Lower leg skin (tissue), 4 donors: ENCODE measurements around the gene ZNF26. TPM values are rescaled to one million over a fixed set of nuclear protein-coding genes. Genes with fewer than 3 reads are reported as not detected.

ENCODE experiments used
- DNase-seq, 2 donors: peaks; one replicate each; pipeline ENCODE4 v3.0.0-alpha.2; 2019; ENCODE audit warnings: low spot score in 2 of 2
- H3K4me3 ChIP-seq: fragments of 200-600 bp; sonication (generic); 2 replicates; pipeline ENCODE4 v1.5.1; 2017; ENCODE audit warnings: mild to moderate bottlenecking, low read depth; ENCODE audit not compliant: poor library complexity, severe bottlenecking
- CTCF ChIP-seq, 3 donors: fragments of 450-650 bp; IDR thresholded peaks; one replicate each; pipeline ENCODE4 v1.5.1; 2016; ENCODE audit warnings: antibody characterized with exemption in 3 of 3, mild to moderate bottlenecking in 3 of 3, moderate library complexity in 2 of 3
- POLR2A ChIP-seq, 2 donors: fragments of 450-650 bp; IDR thresholded peaks; one replicate each; pipeline ENCODE4 v1.6.1; 2016 to 2017; ENCODE audit warnings: antibody characterized with exemption in 2 of 2, mild to moderate bottlenecking in 1 of 2, moderate library complexity in 1 of 2
- WGBS, 2 donors: methylation state at CpG; one replicate each; pipeline ENCODE4 v1.1.5; 2018; 5-methylcytosine and 5-hydroxymethylcytosine counted together
- intact Hi-C: fragments of 100-400 bp; cut with DNase I; formaldehyde crosslinking; loops from one replicate; pipeline ENCODE4 v1.15.0; 2023; ENCODE audit warnings: low total_unique reads
- total RNA-seq, 4 donors: library from RNA; depleted of rRNA; stranded (reverse); fragments of >200 nt; gene quantifications; one replicate each; pipeline ENCODE4 v1.1.0, GENCODE V29; 2016

Gene ZNF26
- total RNA-seq, 4 donors from 2014 or later, result 5.7 to 16.8 (median 14.1) TPM

DNA sequence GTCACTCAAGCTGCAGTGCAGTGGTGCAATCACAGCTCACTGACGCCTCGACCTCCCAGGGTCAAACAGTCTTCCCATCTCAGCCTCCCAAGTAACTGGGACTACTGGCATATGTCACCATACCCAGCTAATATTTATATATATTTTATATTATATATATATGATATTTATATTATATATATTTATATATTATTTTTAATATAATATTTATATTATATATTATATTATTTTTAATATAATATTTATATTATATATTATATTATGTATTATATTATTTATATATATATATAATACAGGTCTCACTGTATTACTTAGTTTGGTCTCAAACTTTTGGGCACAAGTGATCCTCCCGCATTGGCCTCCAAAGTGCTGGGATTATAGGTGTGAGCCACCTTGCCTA lies 60.5 kb downstream of the ZNF26 start:
- no peak overlapping the region for H3K4me3 ChIP-seq
- WGBS, 2 donors, result 99 to 100% methylated on average over 3 of the region's 3 CpGs
- no peak for TF ChIP-seq POLR2A (IDR thresholded peaks at IDR 0.05)
- TF ChIP-seq CTCF (IDR thresholded peaks at IDR 0.05), result no peak
- intact Hi-C loops, result no loop called here
- DNase-seq, result no peak

- 96 to 99% methylated on average over 5 of the region's 5 CpGs for WGBS, 2 donors
- no peak for DNase-seq
- no peak for TF ChIP-seq POLR2A (IDR thresholded peaks at IDR 0.05)
- no peak for TF ChIP-seq CTCF (IDR thresholded peaks at IDR 0.05)
- intact Hi-C loops, result no loop called here
- no peak overlapping the region for H3K4me3 ChIP-seq
Measured at GRCh38 chr12:133057446-133057845, 71.3 kb downstream of the ZNF26 start.

DNA sequence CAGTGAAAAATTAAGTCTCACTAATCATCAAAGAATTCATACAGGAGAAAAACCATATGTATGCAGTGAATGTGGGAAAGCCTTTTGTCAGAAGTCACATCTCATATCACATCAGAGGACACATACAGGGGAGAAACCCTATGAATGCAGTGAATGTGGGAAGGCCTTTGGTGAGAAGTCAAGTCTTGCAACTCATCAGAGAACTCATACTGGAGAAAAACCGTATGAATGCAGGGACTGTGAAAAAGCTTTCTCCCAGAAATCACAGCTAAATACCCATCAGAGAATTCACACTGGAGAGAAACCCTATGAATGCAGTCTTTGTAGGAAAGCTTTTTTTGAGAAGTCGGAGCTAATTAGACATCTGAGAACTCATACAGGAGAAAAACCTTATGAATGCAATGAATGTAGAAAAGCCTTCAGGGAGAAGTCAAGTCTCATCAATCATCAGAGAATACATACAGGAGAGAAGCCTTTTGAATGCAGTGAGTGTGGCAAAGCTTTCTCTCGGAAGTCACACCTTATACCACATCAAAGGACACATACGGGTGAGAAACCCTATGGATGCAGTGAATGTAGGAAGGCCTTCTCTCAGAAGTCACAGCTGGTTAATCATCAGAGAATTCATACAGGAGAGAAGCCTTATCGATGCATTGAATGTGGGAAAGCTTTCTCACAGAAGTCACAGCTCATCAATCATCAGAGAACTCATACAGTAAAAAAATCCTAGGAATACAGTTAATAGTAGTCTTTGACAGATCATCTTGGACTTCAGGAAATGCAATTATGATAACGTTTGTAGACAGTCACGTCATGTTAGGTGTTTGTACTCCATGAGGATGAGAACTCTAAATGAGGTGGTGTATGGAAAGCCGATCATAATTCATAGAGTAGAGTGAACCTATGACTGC lies 72.3 kb downstream of the ZNF26 start:
- DNase-seq, result no peak
- WGBS, 2 donors, result 93 to 95% methylated on average over 8 of the region's 8 CpGs
- intact Hi-C loops, result no loop called here
- TF ChIP-seq CTCF (IDR thresholded peaks at IDR 0.05) (no peak), POLR2A (IDR thresholded peaks at IDR 0.05) (no peak)
- H3K4me3 ChIP-seq, result no peak overlapping the region

GRCh38 chr12:133061954-133062353 lies 75.8 kb downstream of the ZNF26 start:
- intact Hi-C loops, result no loop called here
- 94 to 97% methylated on average over 1 of the region's 1 CpG for WGBS, 2 donors
- no peak overlapping the region for H3K4me3 ChIP-seq
- no peak for TF ChIP-seq POLR2A (IDR thresholded peaks at IDR 0.05)
- TF ChIP-seq CTCF (IDR thresholded peaks at IDR 0.05), result no peak
- DNase-seq, result no peak

GRCh38 chr12:133063556-133063955 lies 77.4 kb downstream of the ZNF26 start:
- no peak for DNase-seq
- no peak overlapping the region for H3K4me3 ChIP-seq
- TF ChIP-seq POLR2A (IDR thresholded peaks at IDR 0.05) (no peak), CTCF (IDR thresholded peaks at IDR 0.05) (no peak)
- intact Hi-C loops, result no loop called here
- whole genome bisulfite sequencing, 2 donors, result 88 to 95% methylated on average over 1 of the region's 1 CpG
